ENCODE measurements around the gene ACTL7B. TPM values are rescaled to one million over a fixed set of nuclear protein-coding genes. Genes with fewer than 3 reads are reported as not detected.

Gene ACTL7B
- total RNA-seq (2022; extraction: Qiagen RNA extraction; ENCODE audit: low read depth): not detected in 5 replicates

DNA sequence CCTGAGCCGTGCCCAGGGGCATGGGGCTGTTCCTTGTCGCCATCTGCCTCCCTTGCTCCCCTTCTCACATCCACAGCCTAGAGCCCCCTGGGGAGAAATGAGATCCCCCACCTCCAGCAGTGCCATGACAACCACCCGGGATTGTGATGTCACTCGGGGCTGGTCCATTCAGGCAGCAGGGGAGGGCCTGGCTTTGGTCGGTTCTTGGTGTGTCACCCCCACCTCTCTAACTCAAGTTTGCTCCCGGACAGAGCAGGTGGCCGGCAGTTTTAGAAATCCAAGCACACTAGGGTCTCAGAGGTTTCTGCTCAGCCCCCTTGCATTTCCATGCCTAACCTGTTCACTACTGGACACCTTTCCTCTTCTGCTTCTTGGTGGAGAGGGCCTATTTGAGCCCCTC, at the start of gene ACTL7B:
Gene ACTL7B (minus strand): TSS at position 99 of the 400 bp plus-strand sequence. CDS start 56 bp downstream, at position 43.

DNA sequence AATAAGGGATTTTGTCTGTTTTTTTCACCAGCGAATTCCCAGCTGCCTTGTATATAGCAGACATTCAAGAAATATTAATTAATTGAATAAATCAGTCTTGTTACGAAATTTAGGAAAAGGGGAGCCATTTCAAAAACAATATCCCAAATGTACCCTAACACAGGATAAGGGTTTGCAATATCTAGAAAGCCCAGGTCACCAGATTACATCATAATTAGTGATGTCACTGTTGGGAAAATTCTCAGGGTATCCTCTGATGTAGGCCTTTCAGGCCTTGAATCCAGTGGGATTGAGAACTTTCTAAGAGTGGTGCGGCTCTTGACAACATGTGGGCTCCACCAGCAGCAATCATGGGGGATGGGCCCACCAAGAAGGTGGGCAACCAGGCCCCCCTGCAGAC, 6.2 kb upstream of the ACTL7B start, which contains the start of gene ACTL7A:
Gene ACTL7A (plus strand): TSS at position 270 of the 400 bp plus-strand sequence. CDS start 57 bp downstream, at position 327.

Other genes with a start within 250 kb of the ACTL7B start
- not detected in 5 replicates for gene ACTL7A, start 6.3 kb upstream of the ACTL7B start, total RNA-seq (2022; extraction: Qiagen RNA extraction; ENCODE audit: low read depth)
- gene ELP1, start 78.1 kb upstream of the ACTL7B start, total RNA-seq (2022; extraction: Qiagen RNA extraction; ENCODE audit: low read depth): 20.1 to 21.9 TPM (median 20.7 TPM) in 5 replicates
- 19.8 to 25.2 TPM (median 20.9 TPM) in 5 replicates for gene ABITRAM, start 78.4 kb upstream of the ACTL7B start, total RNA-seq (2022; extraction: Qiagen RNA extraction; ENCODE audit: low read depth)
- gene CTNNAL1, start 157.5 kb upstream of the ACTL7B start, total RNA-seq (2022; extraction: Qiagen RNA extraction; ENCODE audit: low read depth): 51.7 to 58.9 TPM (median 54.6 TPM) in 5 replicates